Activated CD8-positive, alpha-beta T cell treated with anti-CD3 and anti-CD28 coated beads for 36 hours (primary cell): ENCODE data around the gene SPOCK2. TPM values are rescaled to one million over a fixed set of nuclear protein-coding genes. Genes with fewer than 3 reads are reported as not detected.
"Not testable (repeated sequence)": the region's sequence is repeated elsewhere in the genome, so short reads cannot be mapped to it uniquely, and the experiment has no call there.

Experiments
- ATAC-seq: fragments of 200-7000 bp; cut with Tn5 transposase; one replicate; pipeline ENCODE4 v1.10.0; 2021; ENCODE audit warnings: mild to moderate bottlenecking, moderate library complexity
- CTCF ChIA-PET: fragments of 350-600 bp; sonication (Branson Sonifier 250); formaldehyde crosslinking; loops from one replicate; lab custom pipeline; 2021; ENCODE audit warnings: antibody characterized with exemption; lab: Charles Lee
- POLR2A ChIA-PET: fragments of 350-600 bp; sonication (Branson Sonifier 250); formaldehyde crosslinking; loops from one replicate; lab custom pipeline; 2021; ENCODE audit warnings: antibody characterized with exemption; lab: Charles Lee
- DNase-seq: peaks from one replicate; pipeline ENCODE4 v3.0.0-alpha.2; 2020
- H3K27ac Mint-ChIP-seq: one replicate; pipeline ENCODE4 v1.8.0; 2021; ENCODE audit warnings: mild to moderate bottlenecking, mixed read lengths
- H3K27me3 Mint-ChIP-seq: one replicate; pipeline ENCODE4 v1.8.0; 2021; ENCODE audit warnings: mixed read lengths
- H3K36me3 Mint-ChIP-seq: one replicate; pipeline ENCODE4 v1.8.0; 2021; ENCODE audit warnings: low read depth, mixed read lengths
- H3K4me1 Mint-ChIP-seq: one replicate; pipeline ENCODE4 v1.8.0; 2021; ENCODE audit warnings: low read depth, mixed read lengths
- H3K4me3 Mint-ChIP-seq: one replicate; pipeline ENCODE4 v1.8.0; 2021; ENCODE audit warnings: mild to moderate bottlenecking, moderate library complexity, mixed read lengths
- H3K9me3 Mint-ChIP-seq: one replicate; pipeline ENCODE4 v1.8.0; 2021; ENCODE audit warnings: mixed read lengths
- CTCF ChIP-seq: fragments of 200-600 bp; IDR thresholded peaks from one replicate; pipeline ENCODE4 v1.8.0; 2022; ENCODE audit warnings: antibody characterized with exemption, mild to moderate bottlenecking
- intact Hi-C: fragments of 100-400 bp; cut with micrococcal nuclease; formaldehyde crosslinking; loops from one replicate; pipeline ENCODE4 v1.10.0; 2022
- total RNA-seq, 2 experiments: library from RNA; stranded (reverse); gene quantifications; one replicate each; pipeline ENCODE4 v1.2.3, GENCODE V29; 2021

The SPOCK2 gene
- total RNA-seq, 2 experiments from 2014 or later, result 134 to 135 TPM

- no peaks in the 10 kb centered on the region for H3K9me3 Mint-ChIP-seq
- no peaks in the 10 kb centered on the region for H3K27me3 Mint-ChIP-seq
- H3K4me3 Mint-ChIP-seq, result no peak overlapping the region
- no peak for ATAC-seq
- ChIA-PET CTCF (interaction anchor here (2.2 kb wide), 1 partner anchor 11 kb away, joined by 14 read pairs; no protein-coding TSS in a partner anchor), POLR2A (interaction anchor here (0.6 kb wide), 1 partner anchor 77 kb away, joined by 3 read pairs; no protein-coding TSS in a partner anchor)
- no peaks in the 10 kb centered on the region for H3K4me1 Mint-ChIP-seq
- H3K27ac Mint-ChIP-seq, result no peak overlapping the region
- DNase-seq, result no peak
- H3K36me3 Mint-ChIP-seq, result no peaks in the 10 kb centered on the region
- TF ChIP-seq CTCF, result no peak
- intact Hi-C loops, result no loop called here
These were observed 51.1 kb downstream of the SPOCK2 start for GRCh38 chr10:72037266-72037665.

GRCh38 chr10:72035252-72035887, 53.0 kb downstream of the SPOCK2 start:
- Mint-ChIP-seq H3K4me3 (no peak overlapping the region), H3K27me3 (no peaks in the 10 kb centered on the region), H3K36me3 (no peaks in the 10 kb centered on the region), H3K4me1 (no peaks in the 10 kb centered on the region), H3K9me3 (no peaks in the 10 kb centered on the region), H3K27ac (no peak overlapping the region)
- CTCF ChIA-PET, result interaction anchor here (3.6 kb wide), 1 partner anchor 13 kb away, joined by 19 read pairs; no protein-coding TSS in a partner anchor
- ATAC-seq (no peak), DNase-seq (no peak)
- POLR2A ChIA-PET, result no interaction called here
- intact Hi-C loops, result no loop called here
- no peak for TF ChIP-seq CTCF

- ChIA-PET POLR2A (no interaction called here), CTCF (interaction anchor here (3.6 kb wide), 1 partner anchor 14 kb away, joined by 19 read pairs; no protein-coding TSS in a partner anchor)
- no peak for TF ChIP-seq CTCF
- Mint-ChIP-seq H3K4me1 (no peaks in the 10 kb centered on the region), H3K27ac (no peak overlapping the region), H3K27me3 (no peaks in the 10 kb centered on the region), H3K36me3 (no peaks in the 10 kb centered on the region), H3K9me3 (no peaks in the 10 kb centered on the region), H3K4me3 (no peak overlapping the region)
- no peak for DNase-seq
- intact Hi-C loops, result no loop called here
- ATAC-seq, result no peak
These were observed 53.6 kb downstream of the SPOCK2 start for GRCh38 chr10:72034761-72035160.

- CTCF ChIA-PET, result interaction anchor here (1.5 to 3.6 kb wide), 2 partner anchors 15 to 138 kb away, joined by 4 to 19 read pairs; no protein-coding TSS in a partner anchor
- no peak for ATAC-seq
These were observed 54.3 kb downstream of the SPOCK2 start for GRCh38 chr10:72034040-72034499.

GRCh38 chr10:72032409-72033162, 55.8 kb downstream of the SPOCK2 start:
- intact Hi-C loops, H3K36me3 Mint-ChIP-seq, DNase-seq, H3K4me3 Mint-ChIP-seq, H3K9me3 Mint-ChIP-seq, H3K27ac Mint-ChIP-seq, H3K27me3 Mint-ChIP-seq, ATAC-seq, H3K4me1 Mint-ChIP-seq: not testable (repeated sequence)
- ChIA-PET POLR2A (interaction anchor here (0.8 kb wide), 1 partner anchor 32 kb away, joined by 3 read pairs; no protein-coding TSS in a partner anchor), CTCF (interaction anchor here (0.6 to 3.6 kb wide), 3 partner anchors 16 to 136 kb away, joined by 3 to 19 read pairs (median 4); no protein-coding TSS in a partner anchor)

More at GRCh38 chr10:72034040-72034499, 54.3 kb downstream of the SPOCK2 start:
- POLR2A ChIA-PET, result no interaction called here
- H3K4me1 Mint-ChIP-seq, result no peaks in the 10 kb centered on the region
- H3K36me3 Mint-ChIP-seq, result no peaks in the 10 kb centered on the region
- H3K27me3 Mint-ChIP-seq, result no peaks in the 10 kb centered on the region
- no peak for DNase-seq
- intact Hi-C loops, result no loop called here
- no peak overlapping the region for H3K27ac Mint-ChIP-seq
- H3K4me3 Mint-ChIP-seq, result no peak overlapping the region
- TF ChIP-seq CTCF, result no peak
- no peaks in the 10 kb centered on the region for H3K9me3 Mint-ChIP-seq
